H1 (cell line): ENCODE measurements around the gene JMJD8. TPM values are rescaled to one million over a fixed set of nuclear protein-coding genes. Genes with fewer than 3 reads are reported as not detected.

Source experiments
- CTCF ChIA-PET: fragments of 300-600 bp; sonication (Branson Sonifier 250); formaldehyde crosslinking; loops from one replicate; lab custom pipeline; 2021; ENCODE audit not compliant: partially characterized antibody; lab: Charles Lee
- POLR2A ChIA-PET: fragments of 300-600 bp; sonication (Branson Sonifier 250); formaldehyde crosslinking; loops from one replicate; lab custom pipeline; 2021; ENCODE audit warnings: inconsistent platforms; ENCODE audit not compliant: partially characterized antibody; lab: Charles Lee
- DNase-seq, 2 experiments: peaks; one replicate each; pipeline versions ENCODE4 v3.0.0 to v3.0.0-alpha.2; 2010 to 2022; ENCODE audit warnings: low spot score in 2 of 2, low read depth in 1 of 2, mixed read lengths in 1 of 2
- FAIRE-seq: peaks from 2 replicates; lab custom pipeline; 2011; peaks lifted over from hg19 to GRCh38; lab: Jason Lieb, UNC
- H2AFZ ChIP-seq: 2 replicates; pipeline ENCODE4 v1.8.1; 2012; ENCODE audit warnings: low read length, inconsistent platforms
- H2AK5ac ChIP-seq: 2 replicates; pipeline ENCODE4 v1.6.1; 2013; ENCODE audit warnings: low read depth, low read length
- H2BK120ac ChIP-seq: replicated peaks from 2 replicates; pipeline ENCODE3; 2013; ENCODE audit warnings: low read depth, low read length, inconsistent platforms
- H2BK12ac ChIP-seq: 2 replicates; pipeline ENCODE4 v1.6.1; 2013; ENCODE audit warnings: low read depth, low read length
- H2BK15ac ChIP-seq: 2 replicates; pipeline ENCODE4 v1.6.1; 2013; ENCODE audit warnings: low read length
- H2BK20ac ChIP-seq: 2 replicates; pipeline ENCODE4 v1.6.1; 2013; ENCODE audit warnings: low read length
- H2BK5ac ChIP-seq: 2 replicates; pipeline ENCODE4 v1.6.1; 2013; ENCODE audit warnings: low read depth, low read length
- H3K14ac ChIP-seq: 2 replicates; pipeline ENCODE4 v1.6.1; 2013; ENCODE audit warnings: inconsistent platforms; ENCODE audit not compliant: insufficient read length
- H3K18ac ChIP-seq: 2 replicates; pipeline ENCODE4 v1.6.1; 2013; ENCODE audit warnings: low read length; ENCODE audit errors: extremely low read depth
- H3K23ac ChIP-seq: 2 replicates; pipeline ENCODE4 v1.6.1; 2013; ENCODE audit warnings: inconsistent platforms; ENCODE audit not compliant: insufficient read length
- H3K23me2 ChIP-seq: 2 replicates; pipeline ENCODE4 v1.6.1; 2013; ENCODE audit warnings: low read depth, low read length
- H3K27ac ChIP-seq: 2 replicates; pipeline ENCODE4 v1.6.1; 2011; ENCODE audit warnings: low read depth, low read length, inconsistent platforms
- H3K27me3 ChIP-seq, 4 experiments: replicated peaks in 1 of 4; 1 replicate in 1 of 4; 2 replicates in 3 of 4; pipeline versions ENCODE4 v1.6.1 to v1.8.1; 2011 to 2013; ENCODE audit warnings: low read length in 3 of 4, mild to moderate bottlenecking in 3 of 4, inconsistent platforms in 2 of 4, mixed read lengths in 2 of 4, moderate library complexity in 1 of 4; ENCODE audit not compliant: control insufficient read depth in 3 of 4, insufficient read depth in 3 of 4; ENCODE audit errors: extremely low read depth in 1 of 4
- H3K36me3 ChIP-seq, 4 experiments: 2 replicates each; pipeline versions ENCODE4 v1.6.1 to v1.8.1; 2011 to 2013; ENCODE audit warnings: mild to moderate bottlenecking in 4 of 4, low read length in 3 of 4, moderate library complexity in 2 of 4, control low read depth in 1 of 4, inconsistent platforms in 1 of 4; ENCODE audit not compliant: insufficient read depth in 4 of 4, control insufficient read depth in 2 of 4
- H3K4ac ChIP-seq: replicated peaks from 2 replicates; pipeline ENCODE3; 2013; ENCODE audit warnings: low read length, low read depth, mixed read lengths, inconsistent platforms; ENCODE audit not compliant: insufficient read length
- H3K4me1 ChIP-seq, 4 experiments: replicated peaks in 1 of 4; 1 replicate in 1 of 4; 2 replicates in 3 of 4; pipeline versions ENCODE4 v1.6.1 to v1.8.1; 2011 to 2013; ENCODE audit warnings: low read length in 3 of 4, inconsistent platforms in 2 of 4, mixed read lengths in 1 of 4; ENCODE audit not compliant: insufficient read depth in 4 of 4, control insufficient read depth in 3 of 4
- H3K4me2 ChIP-seq, 2 experiments: 2 replicates each; pipeline versions ENCODE4 v1.6.1 to v1.8.1; 2011 to 2013; ENCODE audit warnings: low read depth in 2 of 2, low read length in 2 of 2, control low read depth in 1 of 2, inconsistent platforms in 1 of 2, mild to moderate bottlenecking in 1 of 2; ENCODE audit not compliant: insufficient read depth in 1 of 2
- H3K4me3 ChIP-seq, 4 experiments: fragments of 200-600, 300-600 bp in 1 of 4; sonication (generic), shearing (Covaris generic), sonication (Bioruptor Twin) in 1 of 4; 2 replicates each; pipeline versions ENCODE4 v1.5.1 to v1.8.1; 2011 to 2016; ENCODE audit warnings: low read length in 4 of 4, low read depth in 3 of 4, control low read depth in 2 of 4, inconsistent platforms in 2 of 4, mild to moderate bottlenecking in 2 of 4, mixed read lengths in 1 of 4, moderate library complexity in 1 of 4; ENCODE audit not compliant: insufficient read depth in 2 of 4; ENCODE audit errors: extremely low read depth in 1 of 4
- H3K56ac ChIP-seq: replicated peaks from 2 replicates; pipeline ENCODE3; 2013; ENCODE audit warnings: low read depth, mild to moderate bottlenecking, mixed read lengths, low read length, inconsistent platforms; ENCODE audit not compliant: insufficient read length
- H3K79me1 ChIP-seq: 2 replicates; pipeline ENCODE4 v1.6.1; 2013; ENCODE audit warnings: low read depth, low read length, control low read depth
- H3K79me2 ChIP-seq, 2 experiments: 2 replicates each; pipeline versions ENCODE4 v1.6.1 to v1.8.1; 2012 to 2013; ENCODE audit warnings: low read length in 2 of 2, mild to moderate bottlenecking in 2 of 2, inconsistent platforms in 1 of 2; ENCODE audit not compliant: insufficient read depth in 2 of 2, control insufficient read depth in 1 of 2
- H3K9ac ChIP-seq, 4 experiments: replicated peaks in 1 of 4; 1 replicate in 1 of 4; 2 replicates in 3 of 4; pipeline versions ENCODE4 v1.6.1 to v1.8.1; 2011 to 2013; ENCODE audit warnings: low read depth in 3 of 4, low read length in 3 of 4, control low read depth in 2 of 4, mild to moderate bottlenecking in 2 of 4, moderate library complexity in 2 of 4, inconsistent platforms in 1 of 4; ENCODE audit errors: extremely low read depth in 1 of 4
- H3K9me3 ChIP-seq, 2 experiments: 2 replicates each; pipeline versions ENCODE4 v1.6.1 to v1.8.1; 2012 to 2013; ENCODE audit warnings: mild to moderate bottlenecking in 2 of 2, moderate library complexity in 2 of 2, control low read depth in 1 of 2, inconsistent platforms in 1 of 2, low read depth in 1 of 2, low read length in 1 of 2, mixed read lengths in 1 of 2; ENCODE audit not compliant: insufficient read depth in 2 of 2
- H4K20me1 ChIP-seq, 2 experiments: replicated peaks in 1 of 2; 2 replicates each; pipeline versions ENCODE3 to v1.8.1; 2011 to 2013; ENCODE audit warnings: inconsistent platforms in 2 of 2, low read length in 2 of 2, mild to moderate bottlenecking in 1 of 2; ENCODE audit not compliant: insufficient read depth in 2 of 2, control insufficient read depth in 1 of 2
- H4K5ac ChIP-seq: 2 replicates; pipeline ENCODE4 v1.6.1; 2013; ENCODE audit warnings: low read length, low read depth, mixed read lengths, inconsistent platforms; ENCODE audit not compliant: insufficient read length
- H4K8ac ChIP-seq: 2 replicates; pipeline ENCODE4 v1.8.0; 2013; ENCODE audit warnings: mild to moderate bottlenecking, moderate library complexity, low read length, inconsistent platforms; ENCODE audit not compliant: insufficient read depth; ENCODE audit errors: extremely low read depth
- H4K91ac ChIP-seq: replicated peaks from 2 replicates; pipeline ENCODE3; 2013; ENCODE audit warnings: low read length, mixed read lengths, inconsistent platforms; ENCODE audit not compliant: insufficient read length
- GABPA ChIP-seq: IDR thresholded peaks from 2 replicates; pipeline ENCODE4 v1.6.1; 2011; ENCODE audit warnings: mild to moderate bottlenecking, low read length, moderate library complexity, borderline replicate concordance; ENCODE audit not compliant: insufficient read depth
- JUND ChIP-seq: IDR thresholded peaks from 2 replicates; pipeline ENCODE4 v1.6.1; 2011; ENCODE audit warnings: mild to moderate bottlenecking, improper control_type of control experiment, low read length
- KDM5A ChIP-seq: fragments of 200-600 bp; IDR thresholded peaks from 2 replicates; pipeline ENCODE4 v1.7.1; 2012; ENCODE audit warnings: mild to moderate bottlenecking, low read length, inconsistent platforms, mixed read lengths
- MAFK ChIP-seq: IDR thresholded peaks from 2 replicates; pipeline ENCODE4 v1.6.1; 2012; ENCODE audit warnings: low read depth, mild to moderate bottlenecking, improper control_type of control experiment, low read length
- RBBP5 ChIP-seq: IDR thresholded peaks from 2 replicates; pipeline ENCODE4 v1.7.1; 2012; ENCODE audit warnings: low read depth, mild to moderate bottlenecking, inconsistent platforms, low read length, moderate library complexity, borderline replicate concordance
- SIN3A ChIP-seq, 2 experiments: IDR thresholded peaks in 1 of 2; conservative IDR thresholded peaks in 1 of 2; 2 replicates each; pipeline ENCODE4 v1.6.1; 2011 to 2012; ENCODE audit warnings: low read length in 2 of 2, improper control_type of control experiment in 1 of 2, low read depth in 1 of 2, mild to moderate bottlenecking in 1 of 2
- WGBS, 2 experiments: shearing (Covaris generic) in 1 of 2; methylation state at CpG; one replicate each; pipeline versions ENCODE4 v1.1.6 to v1.1.7; 2013 to 2015; ENCODE audit warnings: low lambda C conversion rate in 2 of 2, mixed read lengths in 2 of 2, inconsistent platforms in 1 of 2, low coverage in 1 of 2, missing lambda C conversion rate in 1 of 2; ENCODE audit not compliant: insufficient replicate concordance in 2 of 2, insufficient coverage in 1 of 2, insufficient read length in 1 of 2; ENCODE audit errors: extremely low coverage in 1 of 2, missing lambda C conversion rate in 1 of 2; 5-methylcytosine and 5-hydroxymethylcytosine counted together
- polyA plus RNA-seq, 7 experiments: library from polyadenylated mRNA; depleted of rRNA in 3 of 7; stranded (reverse) in 5 of 7; unstranded in 2 of 7; fragments of >200 nt in 5 of 7; fragments of 200-250 nt in 2 of 7; gene quantifications; 1 replicate in 5 of 7; 2 replicates in 1 of 7; 4 replicates in 1 of 7; pipeline versions ENCODE4 v1.2.1 to v1.2.3, GENCODE V29; 2011 to 2013; ENCODE audit warnings: missing spikeins in 2 of 7, mixed read lengths in 2 of 7
- total RNA-seq: library from RNA; stranded (reverse); fragmentation: NEBNext Ultra II Directional; extraction: Animal tissue kit (Norgen Biotek cat#: 25700); gene quantifications from 2 replicates; pipeline ENCODE4 v1.2.1, GENCODE V29; 2021
- TF ChIP-seq, protein P1 (sequence below): IDR thresholded peaks from 2 replicates; pipeline ENCODE4 v1.6.1; 2012; ENCODE audit warnings: low read length, inconsistent platforms

Gene JMJD8
- total and polyA plus RNA-seq, 2 of the 8 experiments (the other 6 are each of a cell fraction or from before 2014, with no cell fraction given) = 46.4 to 87.4 TPM

DNA sequence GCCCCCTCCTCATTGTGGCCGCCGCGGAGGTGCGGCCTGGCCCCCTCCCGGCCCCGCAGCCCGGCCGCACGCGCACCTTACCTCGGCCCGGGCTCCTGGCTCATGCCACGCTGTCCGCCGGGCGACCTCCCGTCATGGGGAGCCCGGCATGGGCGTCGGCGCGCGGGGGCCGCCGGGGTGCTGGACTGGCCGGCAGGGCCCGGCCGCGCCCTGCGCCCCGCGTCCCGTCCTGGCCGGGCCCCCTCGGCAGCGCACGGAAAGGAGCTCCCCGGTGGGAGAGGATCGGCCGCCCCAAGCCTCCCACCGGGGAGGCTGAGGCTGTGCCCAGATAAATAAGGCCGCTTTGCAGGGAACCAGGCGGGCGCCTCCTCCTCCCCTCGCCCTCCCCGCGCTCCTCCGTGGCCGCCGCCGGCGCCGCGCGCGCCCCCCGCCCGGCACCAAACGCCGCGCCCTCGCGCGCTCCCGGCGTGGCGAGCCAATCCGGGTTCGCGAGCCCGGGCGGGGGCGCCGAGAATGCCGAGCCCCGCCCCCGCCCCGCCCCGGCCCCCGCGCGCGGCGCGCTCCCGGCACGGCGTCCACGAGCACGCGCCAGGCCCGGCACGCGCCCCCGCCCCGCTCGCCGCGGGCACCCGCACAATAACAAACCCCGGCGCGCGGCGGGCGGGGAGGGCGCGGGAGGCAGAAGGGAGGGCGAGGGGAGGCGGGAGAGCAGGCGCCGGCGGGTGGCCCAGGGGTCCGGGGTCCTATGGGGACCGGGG is 21.5 kb upstream of the JMJD8 start, which contains the start of gene FBXL16:
FBXL16 (minus strand) TSS at position 371 of the 758 bp plus-strand sequence. CDS start 8,396 bp downstream, outside the sequence.
- peak within 1 kb of the TSS; percentile 85 for H4K8ac ChIP-seq
- H3K23ac ChIP-seq = no peak within 1 kb of the TSS
- no peaks in the 10 kb centered on the region for H3K36me3 ChIP-seq
- H2BK15ac ChIP-seq = no peak within 1 kb of the TSS
- no peak for FAIRE-seq
- no peak within 1 kb of the TSS for H2AK5ac ChIP-seq
- H3K79me1 ChIP-seq = no peaks in the 10 kb centered on the region
- H4K5ac ChIP-seq = no peak within 1 kb of the TSS
- H2BK20ac ChIP-seq = no peak within 1 kb of the TSS
- DNase-seq = peak in 1 of 2 experiments; percentile 56
- 5% methylated on average over 24 of the region's 115 CpGs; no CpG with 5 or more reads in 1 of the 2 experiments for WGBS, 2 experiments
- H3K4me2 ChIP-seq = peak within 1 kb of the TSS; percentile 66 to 92
- H3K4me3 ChIP-seq = peak within 1 kb of the TSS; percentile 34 to 69 (median 50)
- no peaks in the 10 kb centered on the region for H3K79me2 ChIP-seq
- CTCF ChIA-PET = interaction anchor here (1.1 to 33.4 kb wide), 3 partner anchors 19 to 350 kb away, joined by 3 to 977 read pairs (median 5); partner anchors contain the start of genes ANTKMT, CCDC78, CIAO3 and HAGHL
- H2AFZ ChIP-seq = no peak within 1 kb of the TSS
- H3K14ac ChIP-seq = no peak within 1 kb of the TSS
- no peak within 1 kb of the TSS for H2BK5ac ChIP-seq
- H3K4me1 ChIP-seq = peaks cover 0 to 9% (median 5%) of the 10 kb centered on the region in 4 experiments; a peak in 4 of 7 replicates
- POLR2A ChIA-PET = interaction anchor here (1.1 to 2.1 kb wide), 4 partner anchors 15 to 26 kb away, joined by 3 to 12 read pairs (median 6); partner anchors contain the start of genes CCDC78 and WDR24
- peaks cover 8 to 26% of the 10 kb centered on the region in 2 experiments for H4K20me1 ChIP-seq
- H3K9ac ChIP-seq = no peak within 1 kb of the TSS
- H3K18ac ChIP-seq = no peak within 1 kb of the TSS; the same call in 1 of the 2 replicates
- TF ChIP-seq RBBP5 = no peak
- peak in 1 of 2 experiments; percentile 12; a peak in 1 of 4 replicates for TF ChIP-seq SIN3A (conservative IDR thresholded peaks at IDR 0.05 in 1 of 2, IDR thresholded peaks at IDR 0.05 in 1 of 2; ENCODE audit: low read depth in 1 of 2, low read length in 2 of 2)
- no peak for TF ChIP-seq GABPA
- TF ChIP-seq MAFK = no peak
- TF ChIP-seq KDM5A = no peak
- no peak for TF ChIP-seq JUND
- TF ChIP-seq, protein P1, sequence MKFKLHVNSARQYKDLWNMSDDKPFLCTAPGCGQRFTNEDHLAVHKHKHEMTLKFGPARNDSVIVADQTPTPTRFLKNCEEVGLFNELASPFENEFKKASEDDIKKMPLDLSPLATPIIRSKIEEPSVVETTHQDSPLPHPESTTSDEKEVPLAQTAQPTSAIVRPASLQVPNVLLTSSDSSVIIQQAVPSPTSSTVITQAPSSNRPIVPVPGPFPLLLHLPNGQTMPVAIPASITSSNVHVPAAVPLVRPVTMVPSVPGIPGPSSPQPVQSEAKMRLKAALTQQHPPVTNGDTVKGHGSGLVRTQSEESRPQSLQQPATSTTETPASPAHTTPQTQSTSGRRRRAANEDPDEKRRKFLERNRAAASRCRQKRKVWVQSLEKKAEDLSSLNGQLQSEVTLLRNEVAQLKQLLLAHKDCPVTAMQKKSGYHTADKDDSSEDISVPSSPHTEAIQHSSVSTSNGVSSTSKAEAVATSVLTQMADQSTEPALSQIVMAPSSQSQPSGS = no peak
- no peaks in the 10 kb centered on the region for H3K9me3 ChIP-seq
- H3K23me2 ChIP-seq = peaks cover 12% of the 10 kb centered on the region; the same call in 1 of the 2 replicates
- peaks cover 58 to 91% (median 78%) of the 10 kb centered on the region in 4 experiments for H3K27me3 ChIP-seq
- no peak within 1 kb of the TSS for H4K91ac ChIP-seq
- H3K27ac ChIP-seq = no peak within 1 kb of the TSS
- H2BK120ac ChIP-seq = no peak within 1 kb of the TSS
- H2BK12ac ChIP-seq = no peak within 1 kb of the TSS
- H3K56ac ChIP-seq = no peak within 1 kb of the TSS
- H3K4ac ChIP-seq = no peak within 1 kb of the TSS
